A375 (cell line): ENCODE results near the gene RNASE11. TPM values are rescaled to one million over a fixed set of nuclear protein-coding genes. Genes with fewer than 3 reads are reported as not detected.

ENCODE experiments used
- total RNA-seq: library from RNA; depleted of rRNA; stranded (reverse); fragments of >200 nt; shearing (Covaris generic); gene quantifications from 2 replicates; pipeline ENCODE4 v1.2.3, GENCODE V29; 2014; rRNA removed

RNASE11 gene
- 0.11 TPM in 1 of 2 replicates, not detected in the other for total RNA-seq

GRCh38 chr14:20587489-20588154, at the start of gene RNASE11:
RNASE11 (minus strand) TSS chr14:20588001.

GRCh38 chr14:20591235-20591634, 3.4 kb upstream of the RNASE11 start, which contains the start of gene RNASE12:
RNASE12 (minus strand) TSS chr14:20591376; CDS start chr14:20590723, 653 bp downstream.

DNA sequence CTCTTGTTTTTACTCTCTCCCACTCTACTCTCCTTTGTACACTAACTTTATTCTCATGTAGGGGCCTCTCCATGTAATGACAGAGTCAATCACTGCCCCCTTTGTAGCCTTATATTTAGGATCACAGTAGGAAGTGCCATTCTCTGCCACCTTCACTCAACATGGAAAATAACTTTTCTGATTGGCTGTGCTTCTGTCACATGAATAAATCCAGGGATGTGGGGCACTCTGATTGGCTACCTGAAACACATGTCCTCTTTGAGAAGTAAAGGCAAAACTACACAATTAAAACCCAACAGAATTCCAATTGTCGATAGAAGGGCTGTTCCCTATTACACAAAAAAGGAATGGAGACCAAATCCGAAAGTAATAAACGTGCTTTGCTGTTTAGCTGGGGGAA, 26.8 kb downstream of the RNASE11 start, which contains the start of gene RNASE9:
RNASE9 (minus strand) TSS at position 87 of the 400 bp plus-strand sequence.

Other genes with a start within 250 kb of the RNASE11 start
- 19.1 and 23.5 TPM in 2 replicates for gene PARP2, start 244.4 kb downstream of the RNASE11 start, total RNA-seq
- 7.1 and 8.3 TPM in 2 replicates for gene TEP1, start 174.5 kb downstream of the RNASE11 start, total RNA-seq
- gene KLHL33, start 151.8 kb downstream of the RNASE11 start, total RNA-seq: 0.05 TPM in 1 of 2 replicates, not detected in the other
- 16.4 and 19.1 TPM in 2 replicates for gene OSGEP, start 133.2 kb downstream of the RNASE11 start, total RNA-seq
- gene APEX1, start 132.8 kb downstream of the RNASE11 start, total RNA-seq: 86.7 and 96.2 TPM in 2 replicates
- gene PIP4P1, start 126.6 kb downstream of the RNASE11 start, total RNA-seq: 13.1 and 14.8 TPM in 2 replicates
- gene PNP, start 118.6 kb downstream of the RNASE11 start, total RNA-seq: 59.5 and 62.4 TPM in 2 replicates
- not detected in 2 replicates for gene RNASE10, start 82.5 kb downstream of the RNASE11 start, total RNA-seq
- gene RNASE9, start 27.0 kb downstream of the RNASE11 start, total RNA-seq: not detected in 2 replicates
- gene RNASE12, start 3.4 kb upstream of the RNASE11 start, total RNA-seq: not detected in 2 replicates
- gene OR6S1, start 53.7 kb upstream of the RNASE11 start, total RNA-seq: not detected in 2 replicates
- 0.61 and 0.94 TPM in 2 replicates for gene RNASE4, start 96.6 kb upstream of the RNASE11 start, total RNA-seq
- gene ANG, start 100.8 kb upstream of the RNASE11 start, total RNA-seq: 0.72 and 1.1 TPM in 2 replicates
- gene EDDM3A, start 157.9 kb upstream of the RNASE11 start, total RNA-seq: not detected in 2 replicates
- gene EDDM3B, start 180.4 kb upstream of the RNASE11 start, total RNA-seq: not detected in 2 replicates
- gene RNASE6, start 193.3 kb upstream of the RNASE11 start, total RNA-seq: not detected in 2 replicates
- not detected in 2 replicates for gene RNASE1, start 214.8 kb upstream of the RNASE11 start, total RNA-seq